ENCODE results near the gene GKN1.

The GKN1 gene

DNA sequence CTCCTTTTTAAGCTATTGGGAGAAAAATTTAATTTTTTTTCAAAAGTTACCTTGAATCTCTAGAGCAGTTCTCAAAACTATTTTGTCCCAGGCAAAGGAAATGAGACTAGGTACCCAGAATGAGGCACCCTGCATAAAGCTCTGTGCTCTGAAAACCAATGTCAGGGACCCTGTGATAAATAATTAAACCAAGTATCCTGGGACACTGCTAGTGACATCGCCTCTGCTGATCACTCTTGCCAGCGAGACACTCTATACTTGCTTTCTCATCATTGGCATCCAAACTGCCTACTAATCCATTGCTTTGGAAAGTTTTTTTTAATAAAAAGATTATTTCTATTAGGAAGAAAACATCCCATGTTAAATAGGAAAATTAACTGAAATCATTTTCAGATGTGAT, 1.4 kb downstream of the GKN1 start:
- Histone ChIP-seq H3K4me3 (ENCODE audit: low read depth in 1 of 2, low read length in 2 of 2) (no peak overlapping the region), H3K9me3 (ENCODE audit: insufficient read depth, low read length, severe bottlenecking) (no peaks in the 10 kb centered on the region), H3K36me3 (ENCODE audit: insufficient read depth, low read length) (no peaks in the 10 kb centered on the region), H2AFZ (ENCODE audit: low read depth, low read length) (no peak overlapping the region), H3K4me2 (ENCODE audit: insufficient read depth, low read length) (no peak overlapping the region), H3K27me3 (ENCODE audit: insufficient read depth, low read length, poor library complexity) (no peaks in the 10 kb centered on the region), H3K9ac (ENCODE audit: low read depth, low read length) (no peak overlapping the region), H3K4me1 (ENCODE audit: insufficient read depth, low read length) (no peaks in the 10 kb centered on the region), H3K27ac (ENCODE audit: low read length) (no peak overlapping the region), H3K79me2 (ENCODE audit: insufficient read depth, low read length) (no peaks in the 10 kb centered on the region), H4K20me1 (ENCODE audit: insufficient read depth, low read length) (no peaks in the 10 kb centered on the region)
- ATAC-seq (ENCODE audit: insufficient read depth, low read depth): no peak
- TF ChIP-seq EZH2 (IDR thresholded peaks at IDR 0.05; ENCODE audit: borderline replicate concordance, low read depth, low read length, severe bottlenecking): no peak
- TF ChIP-seq, protein P1, sequence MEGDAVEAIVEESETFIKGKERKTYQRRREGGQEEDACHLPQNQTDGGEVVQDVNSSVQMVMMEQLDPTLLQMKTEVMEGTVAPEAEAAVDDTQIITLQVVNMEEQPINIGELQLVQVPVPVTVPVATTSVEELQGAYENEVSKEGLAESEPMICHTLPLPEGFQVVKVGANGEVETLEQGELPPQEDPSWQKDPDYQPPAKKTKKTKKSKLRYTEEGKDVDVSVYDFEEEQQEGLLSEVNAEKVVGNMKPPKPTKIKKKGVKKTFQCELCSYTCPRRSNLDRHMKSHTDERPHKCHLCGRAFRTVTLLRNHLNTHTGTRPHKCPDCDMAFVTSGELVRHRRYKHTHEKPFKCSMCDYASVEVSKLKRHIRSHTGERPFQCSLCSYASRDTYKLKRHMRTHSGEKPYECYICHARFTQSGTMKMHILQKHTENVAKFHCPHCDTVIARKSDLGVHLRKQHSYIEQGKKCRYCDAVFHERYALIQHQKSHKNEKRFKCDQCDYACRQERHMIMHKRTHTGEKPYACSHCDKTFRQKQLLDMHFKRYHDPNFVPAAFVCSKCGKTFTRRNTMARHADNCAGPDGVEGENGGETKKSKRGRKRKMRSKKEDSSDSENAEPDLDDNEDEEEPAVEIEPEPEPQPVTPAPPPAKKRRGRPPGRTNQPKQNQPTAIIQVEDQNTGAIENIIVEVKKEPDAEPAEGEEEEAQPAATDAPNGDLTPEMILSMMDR (IDR thresholded peaks at IDR 0.05; ENCODE audit: borderline replicate concordance, extremely low read depth, low read length, poor library complexity, severe bottlenecking): no peak
- DNase-seq: no peak

DNA sequence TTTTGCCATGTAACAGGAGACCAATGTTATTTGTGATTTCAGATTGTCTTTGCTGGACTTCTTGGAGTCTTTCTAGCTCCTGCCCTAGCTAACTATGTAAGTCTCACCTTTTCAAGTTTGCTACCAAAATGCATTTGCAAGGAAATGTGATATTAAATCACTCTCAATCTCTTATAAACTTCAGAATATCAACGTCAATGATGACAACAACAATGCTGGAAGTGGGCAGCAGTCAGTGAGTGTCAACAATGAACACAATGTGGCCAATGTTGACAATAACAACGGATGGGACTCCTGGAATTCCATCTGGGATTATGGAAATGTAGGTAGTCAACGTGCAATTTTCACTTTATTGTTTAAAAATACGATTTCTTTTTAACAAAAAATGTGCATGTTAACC, 3.0 kb downstream of the GKN1 start:
- no peak for DNase-seq
- Histone ChIP-seq H3K4me2 (ENCODE audit: insufficient read depth, low read length) (no peak overlapping the region), H2AFZ (ENCODE audit: low read depth, low read length) (no peak overlapping the region), H3K27ac (ENCODE audit: low read length) (no peak overlapping the region), H3K9me3 (ENCODE audit: insufficient read depth, low read length, severe bottlenecking) (no peaks in the 10 kb centered on the region), H3K36me3 (ENCODE audit: insufficient read depth, low read length) (no peaks in the 10 kb centered on the region), H3K27me3 (ENCODE audit: insufficient read depth, low read length, poor library complexity) (no peaks in the 10 kb centered on the region), H3K9ac (ENCODE audit: low read depth, low read length) (no peak overlapping the region), H3K4me1 (ENCODE audit: insufficient read depth, low read length) (peaks cover 9% of the 10 kb centered on the region; the same call in 1 of the 2 replicates), H4K20me1 (ENCODE audit: insufficient read depth, low read length) (no peaks in the 10 kb centered on the region), H3K79me2 (ENCODE audit: insufficient read depth, low read length) (no peaks in the 10 kb centered on the region), H3K4me3 (ENCODE audit: low read depth in 1 of 2, low read length in 2 of 2) (no peak overlapping the region)
- ATAC-seq (ENCODE audit: insufficient read depth, low read depth): no peak
- TF ChIP-seq, protein P1 (IDR thresholded peaks at IDR 0.05; ENCODE audit: borderline replicate concordance, extremely low read depth, low read length, poor library complexity, severe bottlenecking): no peak
- no peak for TF ChIP-seq EZH2 (IDR thresholded peaks at IDR 0.05; ENCODE audit: borderline replicate concordance, low read depth, low read length, severe bottlenecking)

DNA sequence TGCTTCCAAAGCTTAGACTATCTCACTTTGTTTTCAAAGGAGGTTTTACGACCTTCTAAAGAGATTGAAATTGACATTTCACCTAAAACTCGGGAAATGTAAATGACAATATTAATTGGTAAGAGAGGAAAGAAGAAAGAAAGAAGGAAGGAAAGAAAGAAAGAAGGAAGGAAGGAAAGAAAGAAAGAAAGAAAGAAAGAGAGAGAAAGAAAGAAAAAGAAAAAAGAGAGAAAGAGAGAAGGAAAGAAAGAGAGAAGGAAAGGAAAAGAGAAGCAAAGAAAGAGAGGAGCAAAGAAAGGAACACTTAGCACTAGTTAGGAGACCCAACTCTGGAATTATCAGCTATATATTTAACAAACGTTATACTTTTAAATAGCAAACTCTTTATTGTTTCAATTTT, 3.7 kb downstream of the GKN1 start:
- no peak overlapping the region for H3K9ac ChIP-seq (ENCODE audit: low read depth, low read length)
- H4K20me1 ChIP-seq (ENCODE audit: insufficient read depth, low read length): no peaks in the 10 kb centered on the region
- no peaks in the 10 kb centered on the region for H3K27me3 ChIP-seq (ENCODE audit: insufficient read depth, low read length, poor library complexity)
- ATAC-seq (ENCODE audit: insufficient read depth, low read depth) (no peak), DNase-seq (no peak)
- no peak for TF ChIP-seq EZH2 (IDR thresholded peaks at IDR 0.05; ENCODE audit: borderline replicate concordance, low read depth, low read length, severe bottlenecking)
- TF ChIP-seq, protein P1 (IDR thresholded peaks at IDR 0.05; ENCODE audit: borderline replicate concordance, extremely low read depth, low read length, poor library complexity, severe bottlenecking): no peak
- H3K4me1 ChIP-seq (ENCODE audit: insufficient read depth, low read length): peaks cover 9% of the 10 kb centered on the region; the same call in 1 of the 2 replicates
- no peak overlapping the region for H3K4me3 ChIP-seq (ENCODE audit: low read depth in 1 of 2, low read length in 2 of 2)
- no peak overlapping the region for H3K27ac ChIP-seq (ENCODE audit: low read length)
- H3K36me3 ChIP-seq (ENCODE audit: insufficient read depth, low read length): no peaks in the 10 kb centered on the region
- no peak overlapping the region for H2AFZ ChIP-seq (ENCODE audit: low read depth, low read length)
- no peak overlapping the region for H3K4me2 ChIP-seq (ENCODE audit: insufficient read depth, low read length)
- H3K9me3 ChIP-seq (ENCODE audit: insufficient read depth, low read length, severe bottlenecking): no peaks in the 10 kb centered on the region
- H3K79me2 ChIP-seq (ENCODE audit: insufficient read depth, low read length): no peaks in the 10 kb centered on the region

DNA sequence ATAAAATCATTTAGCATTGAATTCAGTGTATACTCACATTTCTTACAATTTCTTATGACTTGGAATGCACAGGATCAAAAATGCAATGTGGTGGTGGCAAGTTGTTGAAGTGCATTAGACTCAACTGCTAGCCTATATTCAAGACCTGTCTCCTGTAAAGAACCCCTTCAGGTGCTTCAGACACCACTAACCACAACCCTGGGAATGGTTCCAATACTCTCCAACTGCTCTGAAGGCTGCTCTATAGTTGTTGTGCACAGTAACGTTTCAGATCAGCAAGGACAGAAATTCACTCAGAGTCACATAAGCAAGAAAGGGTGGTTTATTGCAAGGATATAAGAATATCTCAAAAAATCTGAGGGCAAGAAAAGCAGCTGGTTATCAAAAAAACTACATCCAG, 6.5 kb downstream of the GKN1 start:
- no peaks in the 10 kb centered on the region for H3K79me2 ChIP-seq (ENCODE audit: insufficient read depth, low read length)
- DNase-seq: peak; percentile 45
- no peaks in the 10 kb centered on the region for H3K36me3 ChIP-seq (ENCODE audit: insufficient read depth, low read length)
- H3K27ac ChIP-seq (ENCODE audit: low read length): no peak overlapping the region
- H3K9me3 ChIP-seq (ENCODE audit: insufficient read depth, low read length, severe bottlenecking): no peaks in the 10 kb centered on the region
- no peak overlapping the region for H3K4me2 ChIP-seq (ENCODE audit: insufficient read depth, low read length)
- no peak overlapping the region for H3K9ac ChIP-seq (ENCODE audit: low read depth, low read length)
- no peak overlapping the region for H3K4me3 ChIP-seq (ENCODE audit: low read depth in 1 of 2, low read length in 2 of 2)
- H3K4me1 ChIP-seq (ENCODE audit: insufficient read depth, low read length): peaks cover 9% of the 10 kb centered on the region; the same call in 1 of the 2 replicates
- H4K20me1 ChIP-seq (ENCODE audit: insufficient read depth, low read length): no peaks in the 10 kb centered on the region
- no peaks in the 10 kb centered on the region for H3K27me3 ChIP-seq (ENCODE audit: insufficient read depth, low read length, poor library complexity)
- peak; percentile 90 for ATAC-seq (ENCODE audit: insufficient read depth, low read depth)
- H2AFZ ChIP-seq (ENCODE audit: low read depth, low read length): no peak overlapping the region
- TF ChIP-seq, protein P1 (IDR thresholded peaks at IDR 0.05; ENCODE audit: borderline replicate concordance, extremely low read depth, low read length, poor library complexity, severe bottlenecking): no peak
- TF ChIP-seq EZH2 (IDR thresholded peaks at IDR 0.05; ENCODE audit: borderline replicate concordance, low read depth, low read length, severe bottlenecking): no peak
